Activated CD8-positive, alpha-beta T cell treated with anti-CD3 and anti-CD28 coated beads for 36 hours (primary cell): ENCODE results near the gene PAQR7. TPM values are rescaled to one million over a fixed set of nuclear protein-coding genes. Genes with fewer than 3 reads are reported as not detected.

Experiments used
- ATAC-seq: fragments of 200-7000 bp; cut with Tn5 transposase; one replicate; pipeline ENCODE4 v1.10.0; 2021; ENCODE audit warnings: mild to moderate bottlenecking, moderate library complexity
- CTCF ChIA-PET: fragments of 350-600 bp; sonication (Branson Sonifier 250); formaldehyde crosslinking; loops from one replicate; lab custom pipeline; 2021; ENCODE audit warnings: antibody characterized with exemption; lab: Charles Lee
- POLR2A ChIA-PET: fragments of 350-600 bp; sonication (Branson Sonifier 250); formaldehyde crosslinking; loops from one replicate; lab custom pipeline; 2021; ENCODE audit warnings: antibody characterized with exemption; lab: Charles Lee
- DNase-seq: peaks from one replicate; pipeline ENCODE4 v3.0.0-alpha.2; 2020
- H3K27ac Mint-ChIP-seq: one replicate; pipeline ENCODE4 v1.8.0; 2021; ENCODE audit warnings: mild to moderate bottlenecking, mixed read lengths
- H3K27me3 Mint-ChIP-seq: one replicate; pipeline ENCODE4 v1.8.0; 2021; ENCODE audit warnings: mixed read lengths
- H3K36me3 Mint-ChIP-seq: one replicate; pipeline ENCODE4 v1.8.0; 2021; ENCODE audit warnings: low read depth, mixed read lengths
- H3K4me1 Mint-ChIP-seq: one replicate; pipeline ENCODE4 v1.8.0; 2021; ENCODE audit warnings: low read depth, mixed read lengths
- H3K4me3 Mint-ChIP-seq: one replicate; pipeline ENCODE4 v1.8.0; 2021; ENCODE audit warnings: mild to moderate bottlenecking, moderate library complexity, mixed read lengths
- H3K9me3 Mint-ChIP-seq: one replicate; pipeline ENCODE4 v1.8.0; 2021; ENCODE audit warnings: mixed read lengths
- intact Hi-C: fragments of 100-400 bp; cut with micrococcal nuclease; formaldehyde crosslinking; loops from one replicate; pipeline ENCODE4 v1.10.0; 2022
- total RNA-seq, 2 experiments: library from RNA; stranded (reverse); gene quantifications; one replicate each; pipeline ENCODE4 v1.2.3, GENCODE V29; 2021
- TF ChIP-seq, protein P1 (sequence below): fragments of 200-600 bp; IDR thresholded peaks from one replicate; pipeline ENCODE4 v1.8.0; 2022; ENCODE audit warnings: antibody characterized with exemption, mild to moderate bottlenecking

PAQR7 gene
- total RNA-seq, 2 experiments from 2014 or later, result 6.8 to 8.0 TPM

DNA sequence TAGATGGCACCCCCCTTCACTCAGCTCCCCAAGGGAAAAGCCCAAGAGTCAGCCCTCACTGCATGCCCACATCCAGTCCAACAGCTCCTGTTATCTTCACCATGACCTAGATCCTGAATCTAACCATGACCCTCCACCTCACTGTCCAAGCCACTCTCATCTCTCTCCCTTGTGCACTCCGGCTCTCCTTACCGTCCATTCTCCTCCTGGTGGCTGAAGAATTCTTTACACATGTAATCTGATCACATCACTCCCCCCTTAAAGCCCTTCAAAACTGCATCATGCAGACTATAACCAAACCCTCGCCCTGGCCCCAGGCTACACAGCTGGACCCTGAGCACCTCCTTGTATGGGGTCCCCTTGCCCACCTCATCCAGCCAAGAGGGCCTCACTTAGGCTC is 14.0 kb upstream of the PAQR7 start:
- peaks cover 5% of the 10 kb centered on the region for H3K4me1 Mint-ChIP-seq
- H3K36me3 Mint-ChIP-seq, result no peaks in the 10 kb centered on the region
- H3K4me3 Mint-ChIP-seq, result no peak overlapping the region
- intact Hi-C loops, result no loop called here
- H3K27me3 Mint-ChIP-seq, result no peaks in the 10 kb centered on the region
- ATAC-seq (no peak), DNase-seq (no peak)
- CTCF ChIA-PET, result interaction anchor here (1.3 to 20.0 kb wide), 3 partner anchors 41 to 110 kb away, joined by 3 to 417 read pairs (median 3); partner anchors contain the start of gene PAFAH2
- POLR2A ChIA-PET, result interaction anchor here (1.4 to 3.7 kb wide), 3 partner anchors 13 to 14 kb away, joined by 4 to 8 read pairs (median 7); partner anchors contain the start of gene PAQR7
- TF ChIP-seq, protein P1, sequence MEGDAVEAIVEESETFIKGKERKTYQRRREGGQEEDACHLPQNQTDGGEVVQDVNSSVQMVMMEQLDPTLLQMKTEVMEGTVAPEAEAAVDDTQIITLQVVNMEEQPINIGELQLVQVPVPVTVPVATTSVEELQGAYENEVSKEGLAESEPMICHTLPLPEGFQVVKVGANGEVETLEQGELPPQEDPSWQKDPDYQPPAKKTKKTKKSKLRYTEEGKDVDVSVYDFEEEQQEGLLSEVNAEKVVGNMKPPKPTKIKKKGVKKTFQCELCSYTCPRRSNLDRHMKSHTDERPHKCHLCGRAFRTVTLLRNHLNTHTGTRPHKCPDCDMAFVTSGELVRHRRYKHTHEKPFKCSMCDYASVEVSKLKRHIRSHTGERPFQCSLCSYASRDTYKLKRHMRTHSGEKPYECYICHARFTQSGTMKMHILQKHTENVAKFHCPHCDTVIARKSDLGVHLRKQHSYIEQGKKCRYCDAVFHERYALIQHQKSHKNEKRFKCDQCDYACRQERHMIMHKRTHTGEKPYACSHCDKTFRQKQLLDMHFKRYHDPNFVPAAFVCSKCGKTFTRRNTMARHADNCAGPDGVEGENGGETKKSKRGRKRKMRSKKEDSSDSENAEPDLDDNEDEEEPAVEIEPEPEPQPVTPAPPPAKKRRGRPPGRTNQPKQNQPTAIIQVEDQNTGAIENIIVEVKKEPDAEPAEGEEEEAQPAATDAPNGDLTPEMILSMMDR, result no peak
- no peak overlapping the region for H3K27ac Mint-ChIP-seq
- H3K9me3 Mint-ChIP-seq, result no peaks in the 10 kb centered on the region

DNA sequence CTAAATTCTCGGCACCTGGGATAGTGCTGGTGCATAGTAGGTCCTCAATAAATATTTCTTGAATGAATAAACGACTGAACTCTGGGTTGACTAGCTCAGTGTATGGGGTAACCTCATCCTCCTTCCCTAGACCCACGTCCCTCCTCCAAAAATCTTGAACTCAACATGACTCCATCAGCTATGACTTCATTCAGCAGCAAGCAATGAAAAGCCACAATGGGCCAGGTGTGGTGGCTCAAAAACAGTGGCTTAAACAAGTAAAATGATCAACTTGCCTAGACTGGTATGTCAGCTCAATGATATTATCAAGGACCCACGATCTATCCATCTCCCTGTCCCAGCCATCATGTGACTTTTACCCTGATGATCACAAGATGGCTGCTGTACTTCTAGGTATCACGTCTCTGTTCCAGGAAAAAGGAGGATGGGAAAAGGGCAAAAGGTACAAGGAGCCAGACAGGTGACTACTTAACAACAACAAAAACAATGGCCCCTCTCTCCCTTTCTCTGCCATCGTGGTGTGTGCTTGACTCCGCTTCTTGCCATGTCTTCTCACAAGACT is 13.0 kb upstream of the PAQR7 start:
- H3K4me3 Mint-ChIP-seq, result no peak overlapping the region
- no peak overlapping the region for H3K27ac Mint-ChIP-seq
- ATAC-seq, result no peak
- H3K9me3 Mint-ChIP-seq, result no peaks in the 10 kb centered on the region
- H3K27me3 Mint-ChIP-seq, result no peaks in the 10 kb centered on the region
- POLR2A ChIA-PET, result interaction anchor here (1.2 to 1.4 kb wide), 2 partner anchors 15 to 109 kb away, joined by 3 to 4 read pairs; no protein-coding TSS in a partner anchor
- peaks cover 5% of the 10 kb centered on the region for H3K4me1 Mint-ChIP-seq
- TF ChIP-seq, protein P1, result no peak
- intact Hi-C loops, result no loop called here
- DNase-seq, result no peak
- no peaks in the 10 kb centered on the region for H3K36me3 Mint-ChIP-seq
- CTCF ChIA-PET, result interaction anchor here (1.0 to 20.0 kb wide), 5 partner anchors 13 to 147 kb away, joined by 3 to 417 read pairs (median 3); partner anchors contain the start of genes PAFAH2 and PAQR7

DNA sequence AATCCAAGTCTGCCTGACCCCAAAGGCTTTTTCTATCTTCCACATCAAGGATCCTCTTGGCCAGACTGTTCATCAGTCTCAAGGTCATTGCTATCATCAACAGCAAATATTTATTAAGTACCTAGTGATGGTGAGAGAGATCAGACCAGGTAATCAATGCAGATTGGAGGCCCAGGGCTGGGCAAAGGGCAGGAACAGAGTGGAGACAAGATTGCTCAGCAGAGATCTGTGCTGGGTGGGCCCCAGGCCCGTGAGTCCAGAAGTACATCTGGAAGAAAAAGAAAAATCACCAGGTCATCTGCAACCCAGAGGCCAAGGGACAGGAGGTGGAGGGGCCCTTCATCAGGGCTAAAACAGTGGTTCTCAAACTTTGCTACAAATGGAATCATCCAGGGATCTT is 10.1 kb upstream of the PAQR7 start:
- Mint-ChIP-seq H3K4me1 (no peaks in the 10 kb centered on the region), H3K4me3 (no peak overlapping the region), H3K36me3 (no peaks in the 10 kb centered on the region), H3K9me3 (no peaks in the 10 kb centered on the region), H3K27ac (no peak overlapping the region), H3K27me3 (no peaks in the 10 kb centered on the region)
- POLR2A ChIA-PET, result interaction anchor here (0.6 kb wide), 1 partner anchor 11 kb away, joined by 3 read pairs; no protein-coding TSS in a partner anchor
- no peak for DNase-seq
- intact Hi-C loops, result no loop called here
- CTCF ChIA-PET, result interaction anchor here (1.3 to 3.1 kb wide), 2 partner anchors 8 to 10 kb away, joined by 3 to 15 read pairs; no protein-coding TSS in a partner anchor
- TF ChIP-seq, protein P1, result no peak
- ATAC-seq, result no peak

- no peak for ATAC-seq
- Mint-ChIP-seq H3K27ac (no peak overlapping the region), H3K27me3 (peaks cover under 1% of the 10 kb centered on the region), H3K9me3 (no peaks in the 10 kb centered on the region), H3K4me1 (no peaks in the 10 kb centered on the region), H3K36me3 (no peaks in the 10 kb centered on the region), H3K4me3 (no peak overlapping the region)
- TF ChIP-seq, protein P1, result no peak
- ChIA-PET CTCF (interaction anchor here (1.5 kb wide), 1 partner anchor 14 kb away, joined by 8 read pairs; no protein-coding TSS in a partner anchor), POLR2A (interaction anchor here (1.1 to 1.6 kb wide), 3 partner anchors 12 to 17 kb away, joined by 3 read pairs; no protein-coding TSS in a partner anchor)
- no peak for DNase-seq
- intact Hi-C loops, result no loop called here
Observed at GRCh38 chr1:25881266-25881665, 5.8 kb upstream of the PAQR7 start.

- TF ChIP-seq, protein P1, result no peak
- POLR2A ChIA-PET, result interaction anchor here (1.1 kb wide), 1 partner anchor 18 kb away, joined by 3 read pairs; no protein-coding TSS in a partner anchor
- H3K36me3 Mint-ChIP-seq, result no peaks in the 10 kb centered on the region
Observed at GRCh38 chr1:25880518-25880917, 5.0 kb upstream of the PAQR7 start.

More at GRCh38 chr1:25880518-25880917, 5.0 kb upstream of the PAQR7 start:
- DNase-seq (no peak), ATAC-seq (no peak)
- peaks cover 4% of the 10 kb centered on the region for H3K27me3 Mint-ChIP-seq
- H3K27ac Mint-ChIP-seq, result no peak overlapping the region
- no peak overlapping the region for H3K4me3 Mint-ChIP-seq
- intact Hi-C loops, result no loop called here
- CTCF ChIA-PET, result interaction anchor here (1.0 kb wide), 1 partner anchor 117 kb away, joined by 3 read pairs; the partner anchor contains the start of gene PAFAH2
- H3K4me1 Mint-ChIP-seq, result peaks cover 3% of the 10 kb centered on the region
- no peaks in the 10 kb centered on the region for H3K9me3 Mint-ChIP-seq
